Measurements from ENCODE around the gene GTF3C5. TPM values are rescaled to one million over a fixed set of nuclear protein-coding genes. Genes with fewer than 3 reads are reported as not detected.

Gene GTF3C5
- total RNA-seq, 1 experiment from 2014 or later: 104 TPM

DNA sequence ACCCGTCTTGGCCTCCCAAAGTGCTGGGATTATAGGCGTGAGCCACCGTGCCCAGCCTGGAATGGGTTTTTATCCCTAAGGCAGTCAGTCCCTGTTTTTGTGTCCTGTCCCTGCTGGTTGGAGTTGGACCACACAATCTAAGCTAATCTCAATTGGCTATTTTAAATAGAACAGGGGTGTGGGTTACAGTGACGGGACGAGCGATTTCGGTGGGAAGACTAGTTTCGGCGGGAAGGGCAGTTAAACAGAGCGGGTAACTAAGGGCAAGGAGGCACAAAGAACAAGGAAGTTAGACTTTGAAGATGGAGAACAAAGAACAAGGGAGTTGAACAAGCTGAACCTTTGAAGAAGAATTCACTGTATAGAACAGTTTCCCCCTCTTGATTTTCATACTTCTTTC lies 1.4 kb downstream of the GTF3C5 start:
- ATAC-seq (no peak), DNase-seq (ENCODE audit: low spot score) (no peak)
- ChIA-PET POLR2A (no interaction called here), CTCF (interaction anchor here (1.5 to 5.8 kb wide), 3 partner anchors 9 to 112 kb away, joined by 3 to 63 read pairs (median 47); no protein-coding TSS in a partner anchor)
- no peaks in the 10 kb centered on the region for H3K9me3 Mint-ChIP-seq
- TF ChIP-seq, protein P1, sequence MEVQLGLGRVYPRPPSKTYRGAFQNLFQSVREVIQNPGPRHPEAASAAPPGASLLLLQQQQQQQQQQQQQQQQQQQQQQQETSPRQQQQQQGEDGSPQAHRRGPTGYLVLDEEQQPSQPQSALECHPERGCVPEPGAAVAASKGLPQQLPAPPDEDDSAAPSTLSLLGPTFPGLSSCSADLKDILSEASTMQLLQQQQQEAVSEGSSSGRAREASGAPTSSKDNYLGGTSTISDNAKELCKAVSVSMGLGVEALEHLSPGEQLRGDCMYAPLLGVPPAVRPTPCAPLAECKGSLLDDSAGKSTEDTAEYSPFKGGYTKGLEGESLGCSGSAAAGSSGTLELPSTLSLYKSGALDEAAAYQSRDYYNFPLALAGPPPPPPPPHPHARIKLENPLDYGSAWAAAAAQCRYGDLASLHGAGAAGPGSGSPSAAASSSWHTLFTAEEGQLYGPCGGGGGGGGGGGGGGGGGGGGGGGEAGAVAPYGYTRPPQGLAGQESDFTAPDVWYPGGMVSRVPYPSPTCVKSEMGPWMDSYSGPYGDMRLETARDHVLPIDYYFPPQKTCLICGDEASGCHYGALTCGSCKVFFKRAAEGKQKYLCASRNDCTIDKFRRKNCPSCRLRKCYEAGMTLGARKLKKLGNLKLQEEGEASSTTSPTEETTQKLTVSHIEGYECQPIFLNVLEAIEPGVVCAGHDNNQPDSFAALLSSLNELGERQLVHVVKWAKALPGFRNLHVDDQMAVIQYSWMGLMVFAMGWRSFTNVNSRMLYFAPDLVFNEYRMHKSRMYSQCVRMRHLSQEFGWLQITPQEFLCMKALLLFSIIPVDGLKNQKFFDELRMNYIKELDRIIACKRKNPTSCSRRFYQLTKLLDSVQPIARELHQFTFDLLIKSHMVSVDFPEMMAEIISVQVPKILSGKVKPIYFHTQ (CRISPR knock-in tag; IDR thresholded peaks at IDR 0.05): no peak
- TF ChIP-seq, protein P2, sequence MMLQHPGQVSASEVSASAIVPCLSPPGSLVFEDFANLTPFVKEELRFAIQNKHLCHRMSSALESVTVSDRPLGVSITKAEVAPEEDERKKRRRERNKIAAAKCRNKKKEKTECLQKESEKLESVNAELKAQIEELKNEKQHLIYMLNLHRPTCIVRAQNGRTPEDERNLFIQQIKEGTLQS (CRISPR knock-in tag; conservative IDR thresholded peaks at IDR 0.05): no peak
- TF ChIP-seq RELA (CRISPR knock-in tag; IDR thresholded peaks at IDR 0.05; ENCODE audit: borderline replicate concordance): no peak
- 0 out of 2 replicates have a peak overlapping the region, but pooled peaks have one; percentile 41 for H3K27ac Mint-ChIP-seq
- H3K36me3 Mint-ChIP-seq: peaks cover 8% of the 10 kb centered on the region
- peak overlapping the region; percentile 99 for H3K4me3 Mint-ChIP-seq
- H3K4me1 Mint-ChIP-seq: peaks cover 17% of the 10 kb centered on the region
- 0 out of 2 replicates have a peak, but pooled peaks cover under 1% of the 10 kb centered on the region for H3K27me3 Mint-ChIP-seq (ENCODE audit: low read depth)

DNA sequence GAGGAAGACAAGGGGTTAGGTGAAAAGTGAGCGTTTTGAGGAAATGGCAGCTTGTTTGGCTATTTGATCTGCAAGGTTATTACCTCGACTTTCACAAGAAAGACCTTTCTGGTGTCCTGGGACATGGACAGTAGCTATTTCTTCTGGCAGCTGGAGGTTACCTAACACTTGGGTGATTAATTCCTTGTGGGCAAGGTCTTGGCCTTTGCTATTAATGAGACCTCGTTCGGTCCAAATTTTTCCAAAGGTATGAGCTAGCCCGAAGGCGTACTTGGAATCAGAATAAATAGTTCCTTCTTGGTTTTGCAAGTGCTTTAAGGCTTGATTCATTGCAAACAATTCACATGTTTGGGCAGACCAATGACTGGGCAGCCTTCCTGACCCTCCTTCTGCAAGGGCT lies 4.9 kb downstream of the GTF3C5 start:
- CTCF ChIA-PET: interaction anchor here (1.8 kb wide), 1 partner anchor 14 kb away, joined by 6 read pairs; no protein-coding TSS in a partner anchor
- TF ChIP-seq, protein P3, sequence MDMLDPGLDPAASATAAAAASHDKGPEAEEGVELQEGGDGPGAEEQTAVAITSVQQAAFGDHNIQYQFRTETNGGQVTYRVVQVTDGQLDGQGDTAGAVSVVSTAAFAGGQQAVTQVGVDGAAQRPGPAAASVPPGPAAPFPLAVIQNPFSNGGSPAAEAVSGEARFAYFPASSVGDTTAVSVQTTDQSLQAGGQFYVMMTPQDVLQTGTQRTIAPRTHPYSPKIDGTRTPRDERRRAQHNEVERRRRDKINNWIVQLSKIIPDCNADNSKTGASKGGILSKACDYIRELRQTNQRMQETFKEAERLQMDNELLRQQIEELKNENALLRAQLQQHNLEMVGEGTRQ (CRISPR knock-in tag; IDR thresholded peaks at IDR 0.05): no peak
- TF ChIP-seq OVOL2 (CRISPR knock-in tag; IDR thresholded peaks at IDR 0.05; ENCODE audit: borderline replicate concordance): no peak
- TF ChIP-seq, protein P4, sequence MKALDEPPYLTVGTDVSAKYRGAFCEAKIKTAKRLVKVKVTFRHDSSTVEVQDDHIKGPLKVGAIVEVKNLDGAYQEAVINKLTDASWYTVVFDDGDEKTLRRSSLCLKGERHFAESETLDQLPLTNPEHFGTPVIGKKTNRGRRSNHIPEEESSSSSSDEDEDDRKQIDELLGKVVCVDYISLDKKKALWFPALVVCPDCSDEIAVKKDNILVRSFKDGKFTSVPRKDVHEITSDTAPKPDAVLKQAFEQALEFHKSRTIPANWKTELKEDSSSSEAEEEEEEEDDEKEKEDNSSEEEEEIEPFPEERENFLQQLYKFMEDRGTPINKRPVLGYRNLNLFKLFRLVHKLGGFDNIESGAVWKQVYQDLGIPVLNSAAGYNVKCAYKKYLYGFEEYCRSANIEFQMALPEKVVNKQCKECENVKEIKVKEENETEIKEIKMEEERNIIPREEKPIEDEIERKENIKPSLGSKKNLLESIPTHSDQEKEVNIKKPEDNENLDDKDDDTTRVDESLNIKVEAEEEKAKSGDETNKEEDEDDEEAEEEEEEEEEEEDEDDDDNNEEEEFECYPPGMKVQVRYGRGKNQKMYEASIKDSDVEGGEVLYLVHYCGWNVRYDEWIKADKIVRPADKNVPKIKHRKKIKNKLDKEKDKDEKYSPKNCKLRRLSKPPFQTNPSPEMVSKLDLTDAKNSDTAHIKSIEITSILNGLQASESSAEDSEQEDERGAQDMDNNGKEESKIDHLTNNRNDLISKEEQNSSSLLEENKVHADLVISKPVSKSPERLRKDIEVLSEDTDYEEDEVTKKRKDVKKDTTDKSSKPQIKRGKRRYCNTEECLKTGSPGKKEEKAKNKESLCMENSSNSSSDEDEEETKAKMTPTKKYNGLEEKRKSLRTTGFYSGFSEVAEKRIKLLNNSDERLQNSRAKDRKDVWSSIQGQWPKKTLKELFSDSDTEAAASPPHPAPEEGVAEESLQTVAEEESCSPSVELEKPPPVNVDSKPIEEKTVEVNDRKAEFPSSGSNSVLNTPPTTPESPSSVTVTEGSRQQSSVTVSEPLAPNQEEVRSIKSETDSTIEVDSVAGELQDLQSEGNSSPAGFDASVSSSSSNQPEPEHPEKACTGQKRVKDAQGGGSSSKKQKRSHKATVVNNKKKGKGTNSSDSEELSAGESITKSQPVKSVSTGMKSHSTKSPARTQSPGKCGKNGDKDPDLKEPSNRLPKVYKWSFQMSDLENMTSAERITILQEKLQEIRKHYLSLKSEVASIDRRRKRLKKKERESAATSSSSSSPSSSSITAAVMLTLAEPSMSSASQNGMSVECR (CRISPR knock-in tag; IDR thresholded peaks at IDR 0.05; ENCODE audit: borderline replicate concordance): no peak
- no peak for TF ChIP-seq JUN (CRISPR knock-in tag; IDR thresholded peaks at IDR 0.05)
- no peak for TF ChIP-seq ZNF416 (CRISPR knock-in tag; IDR thresholded peaks at IDR 0.05)
- TF ChIP-seq, protein P5, sequence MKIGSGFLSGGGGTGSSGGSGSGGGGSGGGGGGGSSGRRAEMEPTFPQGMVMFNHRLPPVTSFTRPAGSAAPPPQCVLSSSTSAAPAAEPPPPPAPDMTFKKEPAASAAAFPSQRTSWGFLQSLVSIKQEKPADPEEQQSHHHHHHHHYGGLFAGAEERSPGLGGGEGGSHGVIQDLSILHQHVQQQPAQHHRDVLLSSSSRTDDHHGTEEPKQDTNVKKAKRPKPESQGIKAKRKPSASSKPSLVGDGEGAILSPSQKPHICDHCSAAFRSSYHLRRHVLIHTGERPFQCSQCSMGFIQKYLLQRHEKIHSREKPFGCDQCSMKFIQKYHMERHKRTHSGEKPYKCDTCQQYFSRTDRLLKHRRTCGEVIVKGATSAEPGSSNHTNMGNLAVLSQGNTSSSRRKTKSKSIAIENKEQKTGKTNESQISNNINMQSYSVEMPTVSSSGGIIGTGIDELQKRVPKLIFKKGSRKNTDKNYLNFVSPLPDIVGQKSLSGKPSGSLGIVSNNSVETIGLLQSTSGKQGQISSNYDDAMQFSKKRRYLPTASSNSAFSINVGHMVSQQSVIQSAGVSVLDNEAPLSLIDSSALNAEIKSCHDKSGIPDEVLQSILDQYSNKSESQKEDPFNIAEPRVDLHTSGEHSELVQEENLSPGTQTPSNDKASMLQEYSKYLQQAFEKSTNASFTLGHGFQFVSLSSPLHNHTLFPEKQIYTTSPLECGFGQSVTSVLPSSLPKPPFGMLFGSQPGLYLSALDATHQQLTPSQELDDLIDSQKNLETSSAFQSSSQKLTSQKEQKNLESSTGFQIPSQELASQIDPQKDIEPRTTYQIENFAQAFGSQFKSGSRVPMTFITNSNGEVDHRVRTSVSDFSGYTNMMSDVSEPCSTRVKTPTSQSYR (CRISPR knock-in tag; IDR thresholded peaks at IDR 0.05): no peak
- TF ChIP-seq NFATC4 (CRISPR knock-in tag; IDR thresholded peaks at IDR 0.05): no peak
- no peak for TF ChIP-seq MYBL2 (CRISPR knock-in tag; IDR thresholded peaks at IDR 0.05)
- TF ChIP-seq SMAD3 (CRISPR knock-in tag; IDR thresholded peaks at IDR 0.05; ENCODE audit: borderline replicate concordance): no peak
- no peak for TF ChIP-seq TEAD4 (CRISPR knock-in tag; IDR thresholded peaks at IDR 0.05)
- TF ChIP-seq, protein P6, sequence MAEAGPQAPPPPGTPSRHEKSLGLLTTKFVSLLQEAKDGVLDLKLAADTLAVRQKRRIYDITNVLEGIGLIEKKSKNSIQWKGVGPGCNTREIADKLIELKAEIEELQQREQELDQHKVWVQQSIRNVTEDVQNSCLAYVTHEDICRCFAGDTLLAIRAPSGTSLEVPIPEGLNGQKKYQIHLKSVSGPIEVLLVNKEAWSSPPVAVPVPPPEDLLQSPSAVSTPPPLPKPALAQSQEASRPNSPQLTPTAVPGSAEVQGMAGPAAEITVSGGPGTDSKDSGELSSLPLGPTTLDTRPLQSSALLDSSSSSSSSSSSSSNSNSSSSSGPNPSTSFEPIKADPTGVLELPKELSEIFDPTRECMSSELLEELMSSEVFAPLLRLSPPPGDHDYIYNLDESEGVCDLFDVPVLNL (CRISPR knock-in tag; IDR thresholded peaks at IDR 0.05; ENCODE audit: borderline replicate concordance, low read depth): no peak
- TF ChIP-seq, protein P7, sequence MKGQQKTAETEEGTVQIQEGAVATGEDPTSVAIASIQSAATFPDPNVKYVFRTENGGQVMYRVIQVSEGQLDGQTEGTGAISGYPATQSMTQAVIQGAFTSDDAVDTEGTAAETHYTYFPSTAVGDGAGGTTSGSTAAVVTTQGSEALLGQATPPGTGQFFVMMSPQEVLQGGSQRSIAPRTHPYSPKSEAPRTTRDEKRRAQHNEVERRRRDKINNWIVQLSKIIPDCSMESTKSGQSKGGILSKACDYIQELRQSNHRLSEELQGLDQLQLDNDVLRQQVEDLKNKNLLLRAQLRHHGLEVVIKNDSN (CRISPR knock-in tag; IDR thresholded peaks at IDR 0.05): no peak
- no peak for TF ChIP-seq CBFB (CRISPR knock-in tag; IDR thresholded peaks at IDR 0.05; ENCODE audit: low read depth)
- TF ChIP-seq, protein P8, sequence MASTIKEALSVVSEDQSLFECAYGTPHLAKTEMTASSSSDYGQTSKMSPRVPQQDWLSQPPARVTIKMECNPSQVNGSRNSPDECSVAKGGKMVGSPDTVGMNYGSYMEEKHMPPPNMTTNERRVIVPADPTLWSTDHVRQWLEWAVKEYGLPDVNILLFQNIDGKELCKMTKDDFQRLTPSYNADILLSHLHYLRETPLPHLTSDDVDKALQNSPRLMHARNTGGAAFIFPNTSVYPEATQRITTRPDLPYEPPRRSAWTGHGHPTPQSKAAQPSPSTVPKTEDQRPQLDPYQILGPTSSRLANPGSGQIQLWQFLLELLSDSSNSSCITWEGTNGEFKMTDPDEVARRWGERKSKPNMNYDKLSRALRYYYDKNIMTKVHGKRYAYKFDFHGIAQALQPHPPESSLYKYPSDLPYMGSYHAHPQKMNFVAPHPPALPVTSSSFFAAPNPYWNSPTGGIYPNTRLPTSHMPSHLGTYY (CRISPR knock-in tag; IDR thresholded peaks at IDR 0.05): no peak
- no peak for TF ChIP-seq ETV6 (CRISPR knock-in tag; IDR thresholded peaks at IDR 0.05)

More for the DNA sequence above, 4.9 kb downstream of the GTF3C5 start:
- H3K9me3 Mint-ChIP-seq: no peaks in the 10 kb centered on the region
- ATAC-seq: no peak
- no peaks in the 10 kb centered on the region for H3K27me3 Mint-ChIP-seq (ENCODE audit: low read depth)
- DNase-seq (ENCODE audit: low spot score): no peak
- peaks cover 8% of the 10 kb centered on the region for H3K36me3 Mint-ChIP-seq
- no peak overlapping the region for H3K27ac Mint-ChIP-seq
- H3K4me3 Mint-ChIP-seq: no peak overlapping the region
- POLR2A ChIA-PET: no interaction called here
- H3K4me1 Mint-ChIP-seq: peaks cover 14% of the 10 kb centered on the region

Measured in WTC11 (cell line).